SU-DHL-6 (cell line): ENCODE results near the gene MLIP.

ENCODE experiments used
- H2AFZ ChIP-seq: fragments of 200-600 bp; sonication (generic); 2 replicates; pipeline ENCODE4 v1.6.1; 2014; ENCODE audit warnings: low read depth, mild to moderate bottlenecking, moderate library complexity, mixed read lengths, antibody characterized with exemption, low read length; ENCODE audit not compliant: severe bottlenecking
- H3F3A ChIP-seq: fragments of 200-600 bp; shearing (Covaris generic); 2 replicates; pipeline ENCODE4 v1.6.0; 2016; ENCODE audit warnings: antibody characterized with exemption, mild to moderate bottlenecking; ENCODE audit not compliant: insufficient read depth
- H3K27ac ChIP-seq: fragments of 200-600 bp; sonication (generic); 2 replicates; pipeline ENCODE4 v1.5.1; 2016; ENCODE audit warnings: low read depth, mild to moderate bottlenecking, low read length, moderate library complexity, mixed read lengths
- H3K27me3 ChIP-seq: fragments of 200-600 bp; sonication (generic), shearing (Covaris generic); 2 replicates; pipeline ENCODE4 v1.6.0; 2014; ENCODE audit warnings: mild to moderate bottlenecking, low read length
- H3K36me3 ChIP-seq: fragments of 200-600 bp; sonication (generic); 2 replicates; pipeline ENCODE4 v1.6.1; 2014; ENCODE audit warnings: mild to moderate bottlenecking, low read length, mixed read lengths
- H3K4me2 ChIP-seq: fragments of 300-600, 200-600 bp; shearing (Covaris generic), sonication (generic); 2 replicates; pipeline ENCODE4 v1.6.0; 2014; ENCODE audit warnings: low read length, low read depth, mild to moderate bottlenecking; ENCODE audit not compliant: poor library complexity, severe bottlenecking
- H3K4me3 ChIP-seq: fragments of 200-600 bp; sonication (generic); 2 replicates; pipeline ENCODE4 v1.5.1; 2014; ENCODE audit warnings: antibody characterized with exemption, low read length, mild to moderate bottlenecking, mixed read lengths; ENCODE audit not compliant: insufficient read depth, poor library complexity, severe bottlenecking
- H3K79me2 ChIP-seq: fragments of 200-600 bp; sonication (generic); 2 replicates; pipeline ENCODE4 v1.6.1; 2014; ENCODE audit warnings: mild to moderate bottlenecking, low read length, moderate library complexity; ENCODE audit not compliant: insufficient read depth
- H3K9ac ChIP-seq: fragments of 200-600 bp; sonication (generic); 2 replicates; pipeline ENCODE4 v1.7.0; 2014; ENCODE audit warnings: mild to moderate bottlenecking, low read length
- H3K9me2 ChIP-seq: fragments of 200-600 bp; sonication (generic); replicated peaks from 2 replicates; pipeline ENCODE4 v1.6.1; 2014; ENCODE audit warnings: low read length; ENCODE audit not compliant: insufficient read depth
- H3K9me3 ChIP-seq: fragments of 200-600 bp; sonication (generic); 2 replicates; pipeline ENCODE4 v1.6.1; 2014; ENCODE audit warnings: low read length, mixed read lengths; ENCODE audit not compliant: insufficient read depth
- H4K20me1 ChIP-seq: fragments of 200-600 bp; sonication (generic); 2 replicates; pipeline ENCODE4 v1.6.1; 2014; ENCODE audit warnings: low read depth, mild to moderate bottlenecking, antibody characterized with exemption, low read length, moderate library complexity, mixed read lengths
- EZH2phosphoT487 ChIP-seq: fragments of 200-600 bp; sonication (generic), shearing (Covaris generic); conservative IDR thresholded peaks from 2 replicates; pipeline ENCODE4 v1.6.1; 2018; ENCODE audit warnings: mild to moderate bottlenecking, antibody characterized with exemption, low read length, moderate library complexity, mixed read lengths
- TF ChIP-seq, protein P1 (sequence below): fragments of 200-600 bp; sonication (generic); IDR thresholded peaks from one replicate; pipeline ENCODE4 v1.5.1; 2017; ENCODE audit warnings: antibody characterized with exemption, mild to moderate bottlenecking, low read length, moderate library complexity; ENCODE audit not compliant: insufficient read depth, poor library complexity, severe bottlenecking

MLIP gene

DNA sequence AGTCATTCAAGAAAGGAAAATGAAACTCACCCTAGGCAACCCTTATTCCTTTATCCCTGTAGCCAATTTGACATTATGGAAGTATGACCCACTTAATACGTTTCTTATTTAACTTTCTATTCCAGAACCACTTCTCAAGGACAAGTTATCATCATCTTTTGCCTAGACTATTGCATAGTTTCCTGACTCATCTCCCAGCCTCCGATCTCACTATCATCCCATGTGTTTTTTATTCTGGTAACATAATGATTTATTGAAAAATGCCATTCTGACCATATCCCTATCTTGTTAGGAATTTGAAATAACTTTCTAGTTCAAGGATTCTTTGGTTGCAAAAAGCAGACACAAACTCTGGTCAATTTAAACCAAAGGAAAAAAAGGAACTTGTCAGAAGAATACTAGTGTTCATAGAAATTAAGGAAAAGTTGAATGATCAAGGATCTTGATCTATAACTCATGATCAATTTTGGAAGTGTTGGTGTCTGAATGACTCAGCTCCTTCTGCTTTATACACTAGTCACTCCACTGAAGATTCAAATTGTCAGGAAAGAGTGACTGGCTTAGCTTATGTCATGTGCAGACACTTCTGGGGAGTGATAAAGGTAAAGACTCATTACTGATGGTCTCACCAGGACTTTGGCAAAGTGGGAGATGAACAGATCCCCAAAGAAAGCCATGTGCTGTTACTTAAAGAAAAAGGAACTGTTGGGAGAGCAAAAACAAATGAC is 188.5 kb downstream of the MLIP start:
- H3K4me2 ChIP-seq: no peak overlapping the region
- H3K9me2 ChIP-seq: no peaks in the 10 kb centered on the region
- no peak overlapping the region for H3K9ac ChIP-seq
- H3K36me3 ChIP-seq: no peaks in the 10 kb centered on the region
- TF ChIP-seq EZH2phosphoT487: no peak
- TF ChIP-seq, protein P1, sequence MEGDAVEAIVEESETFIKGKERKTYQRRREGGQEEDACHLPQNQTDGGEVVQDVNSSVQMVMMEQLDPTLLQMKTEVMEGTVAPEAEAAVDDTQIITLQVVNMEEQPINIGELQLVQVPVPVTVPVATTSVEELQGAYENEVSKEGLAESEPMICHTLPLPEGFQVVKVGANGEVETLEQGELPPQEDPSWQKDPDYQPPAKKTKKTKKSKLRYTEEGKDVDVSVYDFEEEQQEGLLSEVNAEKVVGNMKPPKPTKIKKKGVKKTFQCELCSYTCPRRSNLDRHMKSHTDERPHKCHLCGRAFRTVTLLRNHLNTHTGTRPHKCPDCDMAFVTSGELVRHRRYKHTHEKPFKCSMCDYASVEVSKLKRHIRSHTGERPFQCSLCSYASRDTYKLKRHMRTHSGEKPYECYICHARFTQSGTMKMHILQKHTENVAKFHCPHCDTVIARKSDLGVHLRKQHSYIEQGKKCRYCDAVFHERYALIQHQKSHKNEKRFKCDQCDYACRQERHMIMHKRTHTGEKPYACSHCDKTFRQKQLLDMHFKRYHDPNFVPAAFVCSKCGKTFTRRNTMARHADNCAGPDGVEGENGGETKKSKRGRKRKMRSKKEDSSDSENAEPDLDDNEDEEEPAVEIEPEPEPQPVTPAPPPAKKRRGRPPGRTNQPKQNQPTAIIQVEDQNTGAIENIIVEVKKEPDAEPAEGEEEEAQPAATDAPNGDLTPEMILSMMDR: no peak
- H3K27ac ChIP-seq: no peak overlapping the region
- H3F3A ChIP-seq: no peaks in the 10 kb centered on the region
- H3K4me3 ChIP-seq: no peak overlapping the region
- no peak overlapping the region for H2AFZ ChIP-seq
- H4K20me1 ChIP-seq: no peaks in the 10 kb centered on the region
- no peaks in the 10 kb centered on the region for H3K79me2 ChIP-seq
- H3K9me3 ChIP-seq: no peaks in the 10 kb centered on the region
- H3K27me3 ChIP-seq: no peaks in the 10 kb centered on the region

DNA sequence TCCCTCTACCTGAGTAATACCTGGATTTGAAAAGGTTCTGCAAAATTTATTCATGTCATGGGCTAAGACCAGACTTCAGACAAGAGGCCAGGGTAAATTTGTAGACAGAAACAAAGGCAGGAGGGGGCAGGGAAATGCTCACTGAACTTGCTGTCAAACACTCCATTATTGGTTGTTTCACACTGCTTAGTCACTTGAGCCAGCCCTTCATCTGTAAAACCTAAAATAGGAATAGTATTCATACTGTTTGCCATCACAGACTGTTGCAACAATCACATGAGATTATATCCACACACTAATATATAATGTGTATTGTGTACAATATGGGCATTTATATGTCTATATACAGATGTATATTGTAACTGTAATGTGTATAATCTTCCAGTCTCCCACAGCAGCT is 190.5 kb downstream of the MLIP start:
- H3K9me3 ChIP-seq: no peaks in the 10 kb centered on the region
- H3K4me2 ChIP-seq: no peak overlapping the region
- H3K27me3 ChIP-seq: no peaks in the 10 kb centered on the region
- TF ChIP-seq, protein P1: no peak
- TF ChIP-seq EZH2phosphoT487: no peak
- H3K9ac ChIP-seq: no peak overlapping the region
- H3K9me2 ChIP-seq: no peaks in the 10 kb centered on the region
- H3K27ac ChIP-seq: no peak overlapping the region
- H4K20me1 ChIP-seq: no peaks in the 10 kb centered on the region
- no peaks in the 10 kb centered on the region for H3K79me2 ChIP-seq
- no peak overlapping the region for H3K4me3 ChIP-seq
- H2AFZ ChIP-seq: no peak overlapping the region
- H3F3A ChIP-seq: no peaks in the 10 kb centered on the region
- no peaks in the 10 kb centered on the region for H3K36me3 ChIP-seq

DNA sequence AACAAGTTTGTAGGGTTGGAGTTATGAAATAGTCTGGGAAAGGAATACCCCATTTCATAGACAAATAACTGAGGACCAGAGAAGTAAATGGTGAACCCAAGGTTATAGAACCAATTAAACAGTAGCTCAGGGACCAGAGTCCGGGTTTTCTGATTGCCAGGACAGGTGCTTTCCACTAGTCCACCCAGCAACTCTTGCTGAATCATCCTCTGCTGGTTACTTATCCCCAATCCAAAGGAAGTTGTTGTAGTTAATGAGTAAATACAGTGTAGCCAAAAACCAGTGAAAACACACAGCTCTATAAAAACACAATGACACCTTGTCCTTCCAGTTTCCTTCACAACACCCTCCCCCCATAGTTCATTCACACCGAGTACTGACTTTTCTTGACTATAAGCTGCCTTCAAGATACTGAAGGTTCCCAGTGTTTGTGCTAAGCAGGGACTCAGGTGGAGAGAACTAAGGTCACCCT is 196.2 kb downstream of the MLIP start:
- Histone ChIP-seq H3K9ac (no peak overlapping the region), H3F3A (no peaks in the 10 kb centered on the region), H3K4me2 (no peak overlapping the region), H3K79me2 (no peaks in the 10 kb centered on the region), H3K27me3 (no peaks in the 10 kb centered on the region), H3K9me3 (no peaks in the 10 kb centered on the region), H2AFZ (no peak overlapping the region), H3K9me2 (no peaks in the 10 kb centered on the region), H3K36me3 (no peaks in the 10 kb centered on the region), H3K27ac (no peak overlapping the region), H4K20me1 (no peaks in the 10 kb centered on the region), H3K4me3 (no peak overlapping the region)
- TF ChIP-seq, protein P1: no peak
- TF ChIP-seq EZH2phosphoT487: no peak
